Stomach (tissue), 4 donors: Measurements from ENCODE around the gene CYP4V2.

ENCODE experiments used
- CTCF ChIP-seq, 7 experiments: fragments of 450-650 bp in 4 of 7; fragments of 200-600 bp in 3 of 7; sonication (generic) in 3 of 7; IDR thresholded peaks; one replicate each; pipeline ENCODE4 v1.5.1; 2016 to 2019; ENCODE audit warnings: antibody characterized with exemption in 7 of 7, control low read depth in 2 of 7, mild to moderate bottlenecking in 1 of 7
- EP300 ChIP-seq: sonication (generic); formaldehyde crosslinking; IDR thresholded peaks from one replicate; pipeline ENCODE4 v1.6.1; 2017; ENCODE audit warnings: antibody characterized with exemption

GRCh38 chr4:186151499-186151898 lies 39.9 kb upstream of the CYP4V2 start:
- TF ChIP-seq CTCF (IDR thresholded peaks at IDR 0.05) (no peak), EP300 (no peak)
